Measurements from ENCODE around the gene RGS21.

Gene RGS21

GRCh38 chr1:192407206-192407605 lies 90.4 kb downstream of the RGS21 start:
- DNase-seq (ENCODE audit: low spot score) = no peak
- no peak overlapping the region for H3K27ac ChIP-seq
- TF ChIP-seq, protein P1, sequence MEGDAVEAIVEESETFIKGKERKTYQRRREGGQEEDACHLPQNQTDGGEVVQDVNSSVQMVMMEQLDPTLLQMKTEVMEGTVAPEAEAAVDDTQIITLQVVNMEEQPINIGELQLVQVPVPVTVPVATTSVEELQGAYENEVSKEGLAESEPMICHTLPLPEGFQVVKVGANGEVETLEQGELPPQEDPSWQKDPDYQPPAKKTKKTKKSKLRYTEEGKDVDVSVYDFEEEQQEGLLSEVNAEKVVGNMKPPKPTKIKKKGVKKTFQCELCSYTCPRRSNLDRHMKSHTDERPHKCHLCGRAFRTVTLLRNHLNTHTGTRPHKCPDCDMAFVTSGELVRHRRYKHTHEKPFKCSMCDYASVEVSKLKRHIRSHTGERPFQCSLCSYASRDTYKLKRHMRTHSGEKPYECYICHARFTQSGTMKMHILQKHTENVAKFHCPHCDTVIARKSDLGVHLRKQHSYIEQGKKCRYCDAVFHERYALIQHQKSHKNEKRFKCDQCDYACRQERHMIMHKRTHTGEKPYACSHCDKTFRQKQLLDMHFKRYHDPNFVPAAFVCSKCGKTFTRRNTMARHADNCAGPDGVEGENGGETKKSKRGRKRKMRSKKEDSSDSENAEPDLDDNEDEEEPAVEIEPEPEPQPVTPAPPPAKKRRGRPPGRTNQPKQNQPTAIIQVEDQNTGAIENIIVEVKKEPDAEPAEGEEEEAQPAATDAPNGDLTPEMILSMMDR (conservative IDR thresholded peaks at IDR 0.05; ENCODE audit: low read depth) = no peak
- CTCF ChIA-PET = interaction anchor here (0.6 kb wide), 1 partner anchor 62 kb away, joined by 3 read pairs; no protein-coding TSS in a partner anchor
- POLR2A ChIA-PET (ENCODE audit: low non-redundant PET) = no interaction called here

All from RWPE1 (cell line).